Gastrocnemius medialis (tissue), 4 donors: ENCODE measurements around the gene LEKR1. TPM values are rescaled to one million over a fixed set of nuclear protein-coding genes. Genes with fewer than 3 reads are reported as not detected.

Source experiments
- ATAC-seq, 2 donors: fragments of 150-250 bp; one replicate each; pipeline ENCODE4 v1.9.1; 2016
- DNase-seq, 2 donors: peaks; one replicate each; pipeline ENCODE4 v3.0.0-alpha.2; 2019
- H3K27ac ChIP-seq, 4 donors: fragments of 200-600 bp; sonication (generic); 1 replicate in 1 of 4; 2 replicates in 3 of 4; pipeline ENCODE4 v1.5.1; 2016 to 2018; ENCODE audit warnings: mild to moderate bottlenecking in 2 of 4, moderate library complexity in 1 of 4
- H3K27me3 ChIP-seq, 3 donors: fragments of 200-600 bp; sonication (generic) in 2 of 3; 1 replicate in 1 of 3; 2 replicates in 2 of 3; pipeline versions ENCODE4 v1.5.1 to v1.6.0; 2016 to 2019; ENCODE audit warnings: mild to moderate bottlenecking in 1 of 3, moderate library complexity in 1 of 3
- H3K36me3 ChIP-seq, 2 donors: fragments of 200-600 bp; sonication (generic) in 1 of 2; one replicate each; pipeline ENCODE4 v1.5.1; 2017 to 2018
- H3K4me1 ChIP-seq, 2 donors: fragments of 200-600 bp; sonication (generic) in 1 of 2; one replicate each; pipeline ENCODE4 v1.5.1; 2016 to 2017; ENCODE audit warnings: mild to moderate bottlenecking in 2 of 2
- H3K4me3 ChIP-seq, 4 donors: fragments of 200-600 bp; sonication (generic) in 3 of 4; 1 replicate in 1 of 4; 2 replicates in 3 of 4; pipeline ENCODE4 v1.5.1; 2016 to 2019; ENCODE audit warnings: mild to moderate bottlenecking in 2 of 4
- H3K9me3 ChIP-seq, 3 donors: fragments of 200-600 bp; sonication (generic) in 2 of 3; 1 replicate in 1 of 3; 2 replicates in 2 of 3; pipeline ENCODE4 v1.5.1; 2016 to 2019
- CTCF ChIP-seq, 5 experiments: fragments of 450-650 bp in 3 of 5; fragments of 200-600 bp in 2 of 5; sonication (generic) in 2 of 5; IDR thresholded peaks in 4 of 5; conservative IDR thresholded peaks in 1 of 5; 1 replicate in 4 of 5; 2 replicates in 1 of 5; pipeline ENCODE4 v1.5.1; 2016 to 2019; ENCODE audit warnings: antibody characterized with exemption in 5 of 5, mild to moderate bottlenecking in 3 of 5, moderate library complexity in 3 of 5
- POLR2A ChIP-seq, 2 donors: fragments of 450-650 bp; IDR thresholded peaks; one replicate each; pipeline ENCODE4 v1.6.1; 2017; ENCODE audit warnings: antibody characterized with exemption in 2 of 2, mild to moderate bottlenecking in 2 of 2, moderate library complexity in 2 of 2
- in situ Hi-C, 4 donors: fragments of 200-750 bp; cut with MboI; loops; one replicate each; pipeline versions ENCODE4 v1.15.0 to v1.8.0; 2017; ENCODE audit warnings: low sequenced_read_pairs in 4 of 4
- intact Hi-C: fragments of 100-400 bp; cut with DNase I; formaldehyde crosslinking; loops from one replicate; pipeline ENCODE4 v1.15.1; 2023; ENCODE audit warnings: low total_unique reads
- total RNA-seq, 4 donors: library from RNA; depleted of rRNA; stranded (reverse); fragments of >200 nt; gene quantifications; one replicate each; pipeline versions ENCODE4 v1.1.0 to v1.2.3, GENCODE V29; 2016

Gene LEKR1
- total RNA-seq, 4 donors from 2014 or later, result 0.20 to 0.56 TPM; not detected in 2

GRCh38 chr3:157051055-157051454, 224.9 kb downstream of the LEKR1 start:
- Histone ChIP-seq H3K36me3 (no peaks in the 10 kb centered on the region), H3K9me3 (no peaks in the 10 kb centered on the region), H3K4me1 (no peaks in the 10 kb centered on the region), H3K27me3 (no peaks in the 10 kb centered on the region), H3K4me3 (no peak overlapping the region), H3K27ac (no peak overlapping the region)
- TF ChIP-seq POLR2A (IDR thresholded peaks at IDR 0.05), result no peak
- ATAC-seq, result no peak
- DNase-seq, result no peak
- in situ Hi-C loops, result no loop called here
- intact Hi-C loops, result no loop called here

- H3K4me1 ChIP-seq, result no peaks in the 10 kb centered on the region
- H3K27ac ChIP-seq, result no peak overlapping the region
- TF ChIP-seq CTCF (IDR thresholded peaks at IDR 0.05 in 4 of 5, conservative IDR thresholded peaks at IDR 0.05 in 1 of 5) (no peak), POLR2A (IDR thresholded peaks at IDR 0.05) (no peak)
- no peaks in the 10 kb centered on the region for H3K36me3 ChIP-seq
- no peak overlapping the region for H3K4me3 ChIP-seq
- no peaks in the 10 kb centered on the region for H3K9me3 ChIP-seq
- H3K27me3 ChIP-seq, result no peaks in the 10 kb centered on the region
- DNase-seq (no peak), ATAC-seq (no peak)
- intact Hi-C loops, result no loop called here
- in situ Hi-C loops, result no loop called here
Measured at GRCh38 chr3:157051591-157051990, 225.4 kb downstream of the LEKR1 start.

DNA sequence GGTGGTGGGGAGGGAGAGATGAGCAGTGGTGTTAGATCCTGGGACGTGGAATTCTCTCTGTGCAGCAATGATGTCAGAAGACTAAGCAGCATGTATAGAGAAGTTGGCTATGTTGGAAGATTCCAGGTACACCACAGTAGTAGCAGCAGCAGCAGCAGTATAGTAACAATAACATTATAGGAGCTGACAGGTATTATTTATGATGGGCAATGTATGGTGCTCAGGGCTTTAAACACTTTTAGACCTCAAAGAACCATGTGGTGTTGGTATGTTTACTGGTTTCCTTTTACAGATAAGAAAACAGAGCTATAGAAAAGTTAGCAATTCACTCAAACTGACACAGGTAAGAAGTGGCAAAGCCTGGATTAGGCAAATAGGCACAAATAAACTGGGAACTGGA, 229.9 kb downstream of the LEKR1 start:
- Histone ChIP-seq H3K36me3 (no peaks in the 10 kb centered on the region), H3K27me3 (no peaks in the 10 kb centered on the region), H3K27ac (no peak overlapping the region), H3K9me3 (no peaks in the 10 kb centered on the region), H3K4me3 (no peak overlapping the region), H3K4me1 (no peaks in the 10 kb centered on the region)
- DNase-seq, result no peak
- in situ Hi-C loops, result no loop called here
- TF ChIP-seq POLR2A (IDR thresholded peaks at IDR 0.05) (no peak), CTCF (IDR thresholded peaks at IDR 0.05 in 4 of 5, conservative IDR thresholded peaks at IDR 0.05 in 1 of 5) (no peak)
- intact Hi-C loops, result no loop called here
- ATAC-seq, result no peak

DNA sequence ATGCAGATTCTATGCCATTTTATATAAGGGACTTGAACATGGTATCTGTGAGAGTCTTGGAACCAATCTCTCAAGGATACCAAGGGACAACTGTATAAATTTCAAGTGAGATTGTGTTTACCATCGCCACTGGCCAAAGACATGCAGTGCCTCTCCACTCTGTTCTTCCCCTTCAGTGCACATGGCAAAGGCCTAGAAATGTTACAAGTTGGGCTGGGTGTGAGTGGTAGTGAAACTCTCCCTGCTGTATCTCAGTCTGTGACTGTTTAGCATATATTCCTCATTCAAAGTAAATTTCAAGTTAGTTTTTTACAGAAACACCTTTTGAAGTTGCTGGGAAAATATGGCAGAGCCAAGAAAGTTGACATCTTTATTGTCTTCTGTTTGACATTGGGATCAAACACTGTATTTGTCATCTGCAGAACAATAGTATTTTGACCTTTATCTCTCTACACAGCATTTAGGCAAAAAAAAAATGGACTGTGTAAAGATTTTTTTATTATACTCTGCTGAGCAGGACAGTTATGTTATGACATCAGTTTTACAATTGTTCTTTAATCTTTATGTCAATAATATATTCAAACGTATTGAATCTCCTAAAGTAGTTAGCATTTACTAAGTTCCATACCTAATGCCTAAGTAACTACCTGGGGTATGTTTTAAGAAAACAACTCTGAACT, 232.4 kb downstream of the LEKR1 start:
- no peak overlapping the region for H3K4me3 ChIP-seq
- DNase-seq (no peak), ATAC-seq (no peak)
- H3K4me1 ChIP-seq, result no peaks in the 10 kb centered on the region
- intact Hi-C loops (no loop called here), in situ Hi-C loops (no loop called here)
- no peaks in the 10 kb centered on the region for H3K36me3 ChIP-seq
- TF ChIP-seq POLR2A (IDR thresholded peaks at IDR 0.05), result no peak
- no peak for TF ChIP-seq CTCF (IDR thresholded peaks at IDR 0.05 in 4 of 5, conservative IDR thresholded peaks at IDR 0.05 in 1 of 5)
- H3K27ac ChIP-seq, result no peak overlapping the region
- no peaks in the 10 kb centered on the region for H3K27me3 ChIP-seq
- no peaks in the 10 kb centered on the region for H3K9me3 ChIP-seq

DNA sequence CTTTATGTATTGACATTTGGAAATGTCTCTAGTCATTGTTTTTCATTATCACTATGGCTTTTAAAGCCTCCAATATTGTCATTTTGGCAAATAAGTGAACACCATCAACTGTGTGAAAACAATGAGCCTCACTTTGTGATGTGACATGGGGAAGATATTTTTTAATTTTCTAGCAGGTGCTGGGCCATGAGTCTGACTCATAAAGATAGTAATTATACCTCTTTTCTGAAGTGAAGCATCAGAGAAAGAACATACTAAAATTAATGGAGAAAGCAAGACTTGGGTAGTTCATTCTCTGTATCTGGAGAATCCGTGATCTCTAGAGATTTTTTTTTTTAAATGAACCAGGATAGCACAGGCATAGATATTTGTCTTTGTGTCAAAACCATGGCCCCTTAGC, 233.0 kb downstream of the LEKR1 start:
- Histone ChIP-seq H3K27me3 (no peaks in the 10 kb centered on the region), H3K4me3 (no peak overlapping the region), H3K9me3 (no peaks in the 10 kb centered on the region), H3K4me1 (no peaks in the 10 kb centered on the region), H3K36me3 (no peaks in the 10 kb centered on the region), H3K27ac (no peak overlapping the region)
- no peak for TF ChIP-seq CTCF (IDR thresholded peaks at IDR 0.05 in 4 of 5, conservative IDR thresholded peaks at IDR 0.05 in 1 of 5)
- no peak for TF ChIP-seq POLR2A (IDR thresholded peaks at IDR 0.05)
- intact Hi-C loops (no loop called here), in situ Hi-C loops (no loop called here)
- DNase-seq (no peak), ATAC-seq (no peak)
